SU-DHL-6 (cell line): ENCODE results near the gene NMU.

Experiments
- H2AFZ ChIP-seq: fragments of 200-600 bp; sonication (generic); 2 replicates; pipeline ENCODE4 v1.6.1; 2014; ENCODE audit warnings: low read depth, mild to moderate bottlenecking, moderate library complexity, mixed read lengths, antibody characterized with exemption, low read length; ENCODE audit not compliant: severe bottlenecking
- H3F3A ChIP-seq: fragments of 200-600 bp; shearing (Covaris generic); 2 replicates; pipeline ENCODE4 v1.6.0; 2016; ENCODE audit warnings: antibody characterized with exemption, mild to moderate bottlenecking; ENCODE audit not compliant: insufficient read depth
- H3K27ac ChIP-seq: fragments of 200-600 bp; sonication (generic); 2 replicates; pipeline ENCODE4 v1.5.1; 2016; ENCODE audit warnings: low read depth, mild to moderate bottlenecking, low read length, moderate library complexity, mixed read lengths
- H3K27me3 ChIP-seq: fragments of 200-600 bp; sonication (generic), shearing (Covaris generic); 2 replicates; pipeline ENCODE4 v1.6.0; 2014; ENCODE audit warnings: mild to moderate bottlenecking, low read length
- H3K36me3 ChIP-seq: fragments of 200-600 bp; sonication (generic); 2 replicates; pipeline ENCODE4 v1.6.1; 2014; ENCODE audit warnings: mild to moderate bottlenecking, low read length, mixed read lengths
- H3K4me2 ChIP-seq: fragments of 300-600, 200-600 bp; shearing (Covaris generic), sonication (generic); 2 replicates; pipeline ENCODE4 v1.6.0; 2014; ENCODE audit warnings: low read length, low read depth, mild to moderate bottlenecking; ENCODE audit not compliant: poor library complexity, severe bottlenecking
- H3K4me3 ChIP-seq: fragments of 200-600 bp; sonication (generic); 2 replicates; pipeline ENCODE4 v1.5.1; 2014; ENCODE audit warnings: antibody characterized with exemption, low read length, mild to moderate bottlenecking, mixed read lengths; ENCODE audit not compliant: insufficient read depth, poor library complexity, severe bottlenecking
- H3K79me2 ChIP-seq: fragments of 200-600 bp; sonication (generic); 2 replicates; pipeline ENCODE4 v1.6.1; 2014; ENCODE audit warnings: mild to moderate bottlenecking, low read length, moderate library complexity; ENCODE audit not compliant: insufficient read depth
- H3K9ac ChIP-seq: fragments of 200-600 bp; sonication (generic); 2 replicates; pipeline ENCODE4 v1.7.0; 2014; ENCODE audit warnings: mild to moderate bottlenecking, low read length
- H3K9me2 ChIP-seq: fragments of 200-600 bp; sonication (generic); replicated peaks from 2 replicates; pipeline ENCODE4 v1.6.1; 2014; ENCODE audit warnings: low read length; ENCODE audit not compliant: insufficient read depth
- H3K9me3 ChIP-seq: fragments of 200-600 bp; sonication (generic); 2 replicates; pipeline ENCODE4 v1.6.1; 2014; ENCODE audit warnings: low read length, mixed read lengths; ENCODE audit not compliant: insufficient read depth
- H4K20me1 ChIP-seq: fragments of 200-600 bp; sonication (generic); 2 replicates; pipeline ENCODE4 v1.6.1; 2014; ENCODE audit warnings: low read depth, mild to moderate bottlenecking, antibody characterized with exemption, low read length, moderate library complexity, mixed read lengths
- CTCF ChIP-seq: fragments of 200-600 bp; sonication (generic); IDR thresholded peaks from one replicate; pipeline ENCODE4 v1.5.1; 2017; ENCODE audit warnings: antibody characterized with exemption, mild to moderate bottlenecking, low read length, moderate library complexity; ENCODE audit not compliant: insufficient read depth, poor library complexity, severe bottlenecking
- EZH2phosphoT487 ChIP-seq: fragments of 200-600 bp; sonication (generic), shearing (Covaris generic); conservative IDR thresholded peaks from 2 replicates; pipeline ENCODE4 v1.6.1; 2018; ENCODE audit warnings: mild to moderate bottlenecking, antibody characterized with exemption, low read length, moderate library complexity, mixed read lengths

NMU gene

GRCh38 chr4:55574252-55574651 is 61.8 kb downstream of the NMU start:
- no peaks in the 10 kb centered on the region for H3K36me3 ChIP-seq
- H2AFZ ChIP-seq, result no peak overlapping the region
- TF ChIP-seq CTCF, result no peak
- TF ChIP-seq EZH2phosphoT487, result no peak
- no peaks in the 10 kb centered on the region for H4K20me1 ChIP-seq
- H3K4me3 ChIP-seq, result no peak overlapping the region
- no peaks in the 10 kb centered on the region for H3K79me2 ChIP-seq
- H3K4me2 ChIP-seq, result no peak overlapping the region
- no peaks in the 10 kb centered on the region for H3F3A ChIP-seq
- no peak overlapping the region for H3K27ac ChIP-seq
- H3K9ac ChIP-seq, result no peak overlapping the region
- H3K27me3 ChIP-seq, result no peaks in the 10 kb centered on the region
- H3K9me3 ChIP-seq, result no peaks in the 10 kb centered on the region
- no peaks in the 10 kb centered on the region for H3K9me2 ChIP-seq

GRCh38 chr4:55571806-55572205 is 64.3 kb downstream of the NMU start:
- Histone ChIP-seq H3K9me3 (no peaks in the 10 kb centered on the region), H2AFZ (no peak overlapping the region), H3F3A (no peaks in the 10 kb centered on the region), H3K4me3 (no peak overlapping the region), H4K20me1 (no peaks in the 10 kb centered on the region), H3K4me2 (no peak overlapping the region), H3K27me3 (no peaks in the 10 kb centered on the region), H3K36me3 (no peaks in the 10 kb centered on the region), H3K79me2 (no peaks in the 10 kb centered on the region), H3K9me2 (no peaks in the 10 kb centered on the region), H3K9ac (no peak overlapping the region), H3K27ac (no peak overlapping the region)
- TF ChIP-seq EZH2phosphoT487, result no peak
- TF ChIP-seq CTCF, result no peak

GRCh38 chr4:55568905-55569504 is 67.1 kb downstream of the NMU start:
- Histone ChIP-seq H3K36me3 (no peaks in the 10 kb centered on the region), H3K9me3 (no peaks in the 10 kb centered on the region), H3K9ac (no peak overlapping the region), H3K79me2 (no peaks in the 10 kb centered on the region), H4K20me1 (no peaks in the 10 kb centered on the region), H3K27me3 (no peaks in the 10 kb centered on the region), H3K27ac (no peak overlapping the region), H3K4me3 (no peak overlapping the region), H3F3A (no peaks in the 10 kb centered on the region), H2AFZ (no peak overlapping the region), H3K4me2 (no peak overlapping the region), H3K9me2 (no peaks in the 10 kb centered on the region)
- TF ChIP-seq CTCF (no peak), EZH2phosphoT487 (no peak)

- Histone ChIP-seq H3F3A (no peaks in the 10 kb centered on the region), H2AFZ (no peak overlapping the region), H3K27ac (no peak overlapping the region), H3K27me3 (no peaks in the 10 kb centered on the region), H3K9me3 (no peaks in the 10 kb centered on the region), H3K4me3 (no peak overlapping the region), H3K9me2 (no peaks in the 10 kb centered on the region), H4K20me1 (no peaks in the 10 kb centered on the region), H3K4me2 (no peak overlapping the region), H3K9ac (no peak overlapping the region), H3K36me3 (no peaks in the 10 kb centered on the region), H3K79me2 (no peaks in the 10 kb centered on the region)
- TF ChIP-seq EZH2phosphoT487, result no peak
- no peak for TF ChIP-seq CTCF
Measured at GRCh38 chr4:55561889-55562288, 74.2 kb downstream of the NMU start.
